ENCODE data around the gene SLC19A1. TPM values are rescaled to one million over a fixed set of nuclear protein-coding genes. Genes with fewer than 3 reads are reported as not detected.

Gene SLC19A1
- total RNA-seq, 4 donors from 2014 or later = 10.7 to 70.8 (median 30.5) TPM

- H3K4me1 ChIP-seq = peaks cover 3 to 15% (median 7%) of the 10 kb centered on the region in 4 donors
- TF ChIP-seq CTCF (IDR thresholded peaks at IDR 0.05) (no peak), POLR2A (IDR thresholded peaks at IDR 0.05) (no peak)
- H3K36me3 ChIP-seq = peaks cover 0 to 6% (median 0%) of the 10 kb centered on the region in 3 donors
- DNase-seq = no peak
- H3K9me3 ChIP-seq = no peaks in the 10 kb centered on the region
- no peak overlapping the region for H3K4me3 ChIP-seq
- no peak overlapping the region for H3K27ac ChIP-seq
- no peaks in the 10 kb centered on the region for H3K27me3 ChIP-seq
Observed at GRCh38 chr21:45475797-45476570, 66.3 kb downstream of the SLC19A1 start.

- no peak overlapping the region for H3K4me3 ChIP-seq
- TF ChIP-seq CTCF (IDR thresholded peaks at IDR 0.05) (no peak), POLR2A (IDR thresholded peaks at IDR 0.05) (no peak)
Observed at GRCh38 chr21:45475004-45475685, 67.1 kb downstream of the SLC19A1 start.

GRCh38 chr21:45474323-45474950, 67.8 kb downstream of the SLC19A1 start:
- DNase-seq = no peak
- TF ChIP-seq CTCF (IDR thresholded peaks at IDR 0.05) = no peak
- no peak for TF ChIP-seq POLR2A (IDR thresholded peaks at IDR 0.05)
- H3K9me3 ChIP-seq = no peaks in the 10 kb centered on the region
- no peak overlapping the region for H3K4me3 ChIP-seq
- no peaks in the 10 kb centered on the region for H3K27me3 ChIP-seq
- peaks cover 0 to 6% (median 0%) of the 10 kb centered on the region in 3 donors for H3K36me3 ChIP-seq
- peaks cover 3 to 30% (median 7%) of the 10 kb centered on the region in 4 donors for H3K4me1 ChIP-seq
- H3K27ac ChIP-seq = no peak overlapping the region

More at GRCh38 chr21:45475004-45475685, 67.1 kb downstream of the SLC19A1 start:
- Histone ChIP-seq H3K27ac (no peak overlapping the region), H3K4me1 (peaks cover 3 to 23% (median 7%) of the 10 kb centered on the region in 4 donors), H3K27me3 (no peaks in the 10 kb centered on the region), H3K9me3 (no peaks in the 10 kb centered on the region), H3K36me3 (peaks cover 0 to 6% (median 0%) of the 10 kb centered on the region in 3 donors)
- no peak for DNase-seq

GRCh38 chr21:45473496-45474322, 68.5 kb downstream of the SLC19A1 start:
- H3K4me1 ChIP-seq = peaks cover 3 to 32% (median 7%) of the 10 kb centered on the region in 4 donors
- H3K9me3 ChIP-seq = no peaks in the 10 kb centered on the region

More at GRCh38 chr21:45473496-45474322, 68.5 kb downstream of the SLC19A1 start:
- no peaks in the 10 kb centered on the region for H3K27me3 ChIP-seq
- H3K27ac ChIP-seq = no peak overlapping the region
- peaks cover 0 to 6% (median 0%) of the 10 kb centered on the region in 3 donors for H3K36me3 ChIP-seq
- no peak overlapping the region for H3K4me3 ChIP-seq
- TF ChIP-seq CTCF (IDR thresholded peaks at IDR 0.05) = no peak
- no peak for TF ChIP-seq POLR2A (IDR thresholded peaks at IDR 0.05)
- no peak for DNase-seq

Measured in Peyer's patch (tissue), 4 donors.